Measurements from ENCODE around the gene ABCC4.

The ABCC4 gene

GRCh38 chr13:94987869-94988268 is 313.4 kb downstream of the ABCC4 start:
- no peak for DNase-seq

DNA sequence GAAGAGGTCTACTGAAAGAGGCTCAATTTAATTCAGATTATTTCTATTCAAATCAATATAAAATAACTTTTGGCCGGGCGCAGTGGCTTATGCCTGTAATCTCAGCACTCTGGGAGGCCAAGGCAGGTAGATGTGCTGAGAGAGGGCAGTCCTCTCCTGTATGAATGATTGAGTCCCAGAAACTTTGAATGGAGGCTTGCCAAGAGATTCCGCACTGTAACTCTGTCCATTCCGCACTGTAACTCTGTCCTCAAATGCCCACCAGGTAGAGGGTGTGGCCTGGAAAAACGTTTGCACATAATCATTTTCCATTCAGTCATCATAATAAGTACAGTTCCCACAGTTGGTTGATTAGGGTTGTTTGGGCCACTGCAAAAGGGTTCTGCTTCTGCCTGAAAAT is 314.2 kb downstream of the ABCC4 start:
- no peak for DNase-seq

GRCh38 chr13:94984958-94985357 is 316.3 kb downstream of the ABCC4 start:
- no peak for DNase-seq

GRCh38 chr13:94978516-94978915 is 322.7 kb downstream of the ABCC4 start:
- DNase-seq, result no peak

- no peak for DNase-seq
Observed at GRCh38 chr13:94974015-94974951, 327.0 kb downstream of the ABCC4 start.

DNA sequence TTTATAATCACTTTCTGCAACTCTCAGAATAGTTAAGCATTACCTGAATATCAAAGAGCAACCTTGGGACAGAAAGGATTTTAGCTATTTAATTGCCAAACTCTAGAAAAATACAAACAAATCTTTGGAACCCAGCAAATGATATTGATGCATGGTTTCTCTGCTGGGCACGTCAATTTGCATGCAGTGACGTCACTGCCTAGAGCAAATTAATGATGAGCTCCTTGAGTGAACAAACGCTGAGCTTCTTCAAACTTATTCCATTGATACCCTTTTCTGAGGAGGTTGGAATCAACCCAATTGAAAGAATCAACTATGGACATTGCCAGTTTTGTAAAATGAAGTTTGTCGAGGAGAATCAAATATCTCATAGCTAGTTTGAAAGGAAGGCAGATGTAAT is 329.0 kb downstream of the ABCC4 start:
- DNase-seq, result no peak

Data from fibroblast of skin of back (primary cell).